ENCODE measurements around the gene SERPINB12. TPM values are rescaled to one million over a fixed set of nuclear protein-coding genes. Genes with fewer than 3 reads are reported as not detected.

Gene SERPINB12
- total RNA-seq, 1 donor from 2014 or later = not detected

DNA sequence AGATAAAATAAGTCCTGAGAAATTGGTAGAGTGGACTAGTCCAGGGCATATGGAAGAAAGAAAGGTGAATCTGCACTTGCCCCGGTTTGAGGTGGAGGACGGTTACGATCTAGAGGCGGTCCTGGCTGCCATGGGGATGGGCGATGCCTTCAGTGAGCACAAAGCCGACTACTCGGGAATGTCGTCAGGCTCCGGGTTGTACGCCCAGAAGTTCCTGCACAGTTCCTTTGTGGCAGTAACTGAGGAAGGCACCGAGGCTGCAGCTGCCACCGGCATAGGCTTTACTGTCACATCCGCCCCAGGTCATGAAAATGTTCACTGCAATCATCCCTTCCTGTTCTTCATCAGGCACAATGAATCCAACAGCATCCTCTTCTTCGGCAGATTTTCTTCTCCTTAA is 54.8 kb downstream of the SERPINB12 start:
- intact Hi-C loops (cut with micrococcal nuclease) = no loop called here

DNA sequence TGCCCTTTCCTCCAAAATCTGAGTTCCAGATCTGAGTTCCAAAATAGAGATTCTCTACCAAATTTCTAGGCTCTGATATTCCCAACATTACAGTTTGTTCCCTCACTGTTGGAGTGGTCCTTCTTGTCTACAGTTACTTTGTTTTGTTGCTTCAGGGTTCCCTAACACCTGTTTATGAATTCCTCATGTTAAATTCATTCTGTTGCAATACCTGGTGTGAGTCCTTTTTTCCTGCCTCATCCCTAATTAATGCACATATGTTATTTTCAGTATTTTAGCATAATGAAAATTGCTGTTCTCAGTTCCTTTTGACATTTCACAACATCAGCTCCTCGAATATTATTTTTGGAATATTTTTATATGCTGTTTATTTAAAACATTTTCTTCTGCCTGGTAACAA is 61.2 kb downstream of the SERPINB12 start:
- intact Hi-C loops (cut with micrococcal nuclease) = no loop called here

DNA sequence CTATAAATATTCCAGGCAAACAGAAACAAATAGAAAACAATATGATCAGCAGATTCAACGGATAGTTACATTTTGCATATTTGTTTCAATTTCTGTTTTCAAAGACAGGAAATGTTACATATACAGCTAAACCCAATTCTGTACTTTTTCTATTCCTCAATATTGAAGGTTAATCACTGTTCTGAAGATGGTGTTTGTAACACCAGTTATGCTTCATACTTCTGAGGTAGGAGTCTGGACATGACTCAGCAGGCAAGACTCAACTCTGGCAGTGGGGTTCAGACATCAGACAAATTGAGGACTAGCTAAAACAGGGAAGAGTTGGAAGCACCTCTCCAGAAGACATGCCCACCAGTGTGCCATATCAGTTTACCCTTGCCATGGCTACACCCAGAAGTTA is 61.6 kb downstream of the SERPINB12 start:
- intact Hi-C loops (cut with micrococcal nuclease) = no loop called here

DNA sequence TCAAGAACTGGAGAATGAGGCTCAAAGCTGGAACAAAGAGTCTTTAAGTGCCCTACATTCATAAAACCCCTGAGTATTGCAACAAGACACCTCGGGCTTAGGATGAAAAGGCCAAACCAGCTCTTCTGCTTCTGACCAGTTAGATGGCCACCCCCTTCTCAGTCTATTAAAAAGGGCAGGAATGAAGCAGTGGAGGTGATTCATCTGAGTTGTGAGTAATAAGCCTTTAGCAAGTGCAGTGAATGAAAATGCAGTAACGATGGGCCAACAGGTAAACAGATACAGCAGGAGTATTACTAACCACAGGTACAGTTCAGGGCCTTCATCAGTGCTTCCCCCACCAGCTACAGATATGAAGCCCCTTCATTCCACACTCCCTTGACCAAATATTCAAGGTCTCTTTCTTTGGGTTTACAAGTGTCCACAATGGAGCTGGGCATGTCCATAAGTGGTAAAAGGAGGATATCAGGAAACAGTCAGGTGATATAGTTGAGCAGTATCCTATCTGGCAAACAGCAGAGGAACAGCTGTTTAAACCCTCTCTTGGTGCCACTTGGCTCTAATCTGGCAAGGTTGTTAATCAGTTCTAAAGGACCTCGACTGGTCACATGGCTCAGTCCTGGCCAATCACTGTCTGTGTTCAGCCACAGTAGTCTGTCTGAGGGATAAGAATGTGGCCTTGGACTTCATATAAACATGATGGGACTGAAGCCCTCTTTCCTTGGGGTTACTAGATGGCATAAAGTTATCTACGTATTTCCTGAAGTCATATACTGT is 62.8 kb downstream of the SERPINB12 start:
- intact Hi-C loops (cut with micrococcal nuclease) = no loop called here

DNA sequence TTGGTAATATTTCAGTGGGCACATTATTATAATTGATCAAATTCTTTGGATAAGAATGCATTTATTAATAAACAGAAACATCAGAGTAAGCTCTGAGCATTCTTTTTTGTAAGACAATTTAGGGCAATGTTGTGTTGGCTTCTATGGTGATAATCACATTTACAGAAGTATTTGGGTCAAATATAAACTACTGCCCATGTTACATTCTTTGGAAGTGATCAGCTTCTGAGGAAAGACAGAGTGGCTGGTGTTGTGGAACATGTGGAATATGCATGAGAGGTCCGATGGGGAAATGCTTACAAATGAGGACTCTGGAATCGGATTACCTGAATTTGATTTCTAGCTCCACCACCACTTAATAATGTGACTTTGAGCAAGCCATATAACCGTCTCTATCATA is 64.4 kb downstream of the SERPINB12 start:
- intact Hi-C loops (cut with micrococcal nuclease) = no loop called here

- intact Hi-C loops (cut with micrococcal nuclease) = no loop called here
Observed at GRCh38 chr18:63613420-63613819, 71.3 kb downstream of the SERPINB12 start.

DNA sequence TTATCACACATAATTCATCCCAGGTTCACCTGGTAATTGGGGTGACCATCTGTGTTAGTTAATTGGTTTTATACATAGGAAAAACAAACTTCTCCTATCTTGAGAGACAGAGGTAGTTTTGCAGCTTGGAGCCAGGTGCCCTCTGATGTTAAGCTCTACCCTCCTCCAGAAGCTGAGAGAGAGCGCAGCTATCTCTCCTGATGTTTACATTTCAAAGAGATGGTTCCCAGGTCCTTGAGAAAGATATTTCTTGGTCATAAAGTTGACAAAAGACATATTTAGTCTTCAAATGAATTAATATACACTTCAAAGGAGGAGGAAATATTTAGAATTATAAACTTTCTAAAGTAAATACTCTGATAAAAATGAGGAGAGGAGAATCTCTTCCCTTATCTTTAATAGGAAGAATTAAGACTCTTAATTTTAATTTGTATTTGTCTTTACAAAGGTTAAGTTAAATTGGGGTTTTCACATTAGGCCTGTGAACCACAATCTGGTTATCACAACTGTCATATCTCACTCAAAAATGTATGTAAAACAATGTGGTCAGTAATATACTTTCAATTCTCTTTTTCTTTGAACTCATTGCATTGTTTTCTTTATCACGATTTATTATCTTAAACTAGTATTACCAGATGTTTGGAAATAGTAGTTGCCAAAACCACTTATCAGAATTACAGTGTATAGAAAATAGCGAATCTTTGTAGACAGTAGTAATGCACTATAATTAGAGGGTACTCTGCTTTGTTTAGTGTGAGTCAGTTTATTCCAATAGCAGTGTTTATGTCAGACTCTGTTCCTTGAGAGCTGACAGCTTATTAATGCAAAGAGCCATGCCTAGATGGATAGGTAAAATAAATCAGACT is 75.1 kb downstream of the SERPINB12 start:
- intact Hi-C loops (cut with micrococcal nuclease) = no loop called here

GRCh38 chr18:63617915-63618234 is 75.7 kb downstream of the SERPINB12 start:
- intact Hi-C loops (cut with micrococcal nuclease) = no loop called here

Other genes starting within 250 kb of the SERPINB12 start
- 141 and 148 TPM in 2 replicates for gene BCL2, start 222.6 kb upstream of the SERPINB12 start, total RNA-seq
- 65.2 and 65.9 TPM in 2 replicates for gene KDSR, start 175.2 kb upstream of the SERPINB12 start, total RNA-seq
- 86.6 and 87.4 TPM in 2 replicates for gene VPS4B, start 119.9 kb upstream of the SERPINB12 start, total RNA-seq
- not detected in 2 replicates for gene SERPINB5, start 65.4 kb upstream of the SERPINB12 start, total RNA-seq
- not detected in 2 replicates for gene SERPINB13, start 45.0 kb downstream of the SERPINB12 start, total RNA-seq
- not detected in 2 replicates for gene SERPINB4, start 101.9 kb downstream of the SERPINB12 start, total RNA-seq
- not detected in 2 replicates for gene SERPINB3, start 119.5 kb downstream of the SERPINB12 start, total RNA-seq
- not detected in 2 replicates for gene SERPINB11, start 160.6 kb downstream of the SERPINB12 start, total RNA-seq
- not detected in 2 replicates for gene SERPINB7, start 233.0 kb downstream of the SERPINB12 start, total RNA-seq